Measurements from ENCODE around the gene NHSL1.

Gene NHSL1

DNA sequence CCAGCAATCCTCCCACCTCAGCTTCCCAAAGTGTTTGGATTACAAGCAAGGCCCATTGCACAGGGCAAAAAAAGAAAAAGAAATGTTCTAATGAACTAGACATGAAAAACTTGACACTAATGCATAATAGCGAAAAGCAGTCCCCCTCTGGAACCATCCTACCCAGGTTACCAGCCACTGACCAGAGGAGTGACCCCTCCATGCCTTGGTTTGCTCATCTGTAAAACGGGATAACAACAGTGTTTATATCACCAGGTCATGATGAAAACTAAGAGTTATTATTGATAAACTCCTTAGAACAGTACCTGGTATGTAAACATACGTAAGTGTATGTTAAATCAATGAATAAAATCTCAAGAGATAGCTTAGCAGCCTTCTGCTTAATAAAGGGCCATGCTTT, 3.3 kb upstream of the NHSL1 start:
- no peak for TF ChIP-seq CTCF (IDR thresholded peaks at IDR 0.05)
- Histone ChIP-seq H3K36me3 (no peaks in the 10 kb centered on the region), H3K27me3 (no peaks in the 10 kb centered on the region), H3K4me1 (ENCODE audit: control insufficient read depth in 1 of 2, insufficient read depth in 1 of 2, low read depth in 1 of 2, low read length in 1 of 2) (peaks cover 25 to 40% of the 10 kb centered on the region in 2 experiments), H3K27ac (no peak overlapping the region), H3K9me3 (no peaks in the 10 kb centered on the region), H3K4me3 (ENCODE audit: low read depth in 1 of 2, low read length in 1 of 2) (no peak overlapping the region)

GRCh38 chr6:138500867-138501446, 1.7 kb upstream of the NHSL1 start:
- no peaks in the 10 kb centered on the region for H3K27me3 ChIP-seq
- no peaks in the 10 kb centered on the region for H3K9me3 ChIP-seq
- no peaks in the 10 kb centered on the region for H3K36me3 ChIP-seq
- H3K27ac ChIP-seq, result no peak overlapping the region
- no peak for TF ChIP-seq CTCF (IDR thresholded peaks at IDR 0.05)
- H3K4me1 ChIP-seq (ENCODE audit: control insufficient read depth in 1 of 2, insufficient read depth in 1 of 2, low read depth in 1 of 2, low read length in 1 of 2), result peaks cover 25 to 40% of the 10 kb centered on the region in 2 experiments
- no peak overlapping the region for H3K4me3 ChIP-seq (ENCODE audit: low read depth in 1 of 2, low read length in 1 of 2)

GRCh38 chr6:138500045-138500665, 861 bp upstream of the NHSL1 start:
- H3K27ac ChIP-seq, result peak overlapping the region; percentile 61
- no peak overlapping the region for H3K4me3 ChIP-seq (ENCODE audit: low read depth in 1 of 2, low read length in 1 of 2)
- H3K4me1 ChIP-seq (ENCODE audit: control insufficient read depth in 1 of 2, insufficient read depth in 1 of 2, low read depth in 1 of 2, low read length in 1 of 2), result peaks cover 25 to 40% of the 10 kb centered on the region in 2 experiments
- no peak for TF ChIP-seq CTCF (IDR thresholded peaks at IDR 0.05)
- H3K9me3 ChIP-seq, result no peaks in the 10 kb centered on the region
- H3K36me3 ChIP-seq, result no peaks in the 10 kb centered on the region
- H3K27me3 ChIP-seq, result no peaks in the 10 kb centered on the region

GRCh38 chr6:138498629-138499302, 528 bp downstream of the NHSL1 start:
- Histone ChIP-seq H3K27me3 (no peaks in the 10 kb centered on the region), H3K36me3 (no peaks in the 10 kb centered on the region), H3K9me3 (no peaks in the 10 kb centered on the region), H3K27ac (peak overlapping the region; percentile 61), H3K4me3 (ENCODE audit: low read depth in 1 of 2, low read length in 1 of 2) (no peak overlapping the region), H3K4me1 (ENCODE audit: control insufficient read depth in 1 of 2, insufficient read depth in 1 of 2, low read depth in 1 of 2, low read length in 1 of 2) (peaks cover 15 to 29% of the 10 kb centered on the region in 2 experiments)
- TF ChIP-seq CTCF (IDR thresholded peaks at IDR 0.05), result no peak

- no peaks in the 10 kb centered on the region for H3K9me3 ChIP-seq
- H3K4me1 ChIP-seq (ENCODE audit: control insufficient read depth in 1 of 2, insufficient read depth in 1 of 2, low read depth in 1 of 2, low read length in 1 of 2), result peaks cover 10 to 21% of the 10 kb centered on the region in 2 experiments
- H3K27ac ChIP-seq, result no peak overlapping the region
- H3K27me3 ChIP-seq, result no peaks in the 10 kb centered on the region
- no peak for TF ChIP-seq CTCF (IDR thresholded peaks at IDR 0.05)
- no peak overlapping the region for H3K4me3 ChIP-seq (ENCODE audit: low read depth in 1 of 2, low read length in 1 of 2)
- H3K36me3 ChIP-seq, result no peaks in the 10 kb centered on the region
Measured at GRCh38 chr6:138497286-138497685, 2.0 kb downstream of the NHSL1 start.
